Hippocampal formation (tissue), 2 donors: Measurements from ENCODE around the gene SLC1A1.
"Not testable (repeated sequence)": the region's sequence is repeated elsewhere in the genome, so short reads cannot be mapped to it uniquely, and the experiment has no call there.

ENCODE experiments used
- DNase-seq, 2 donors: peaks; one replicate each; lab custom pipeline; 2025; lab: John Stamatoyannopoulos, UW

The SLC1A1 gene

DNA sequence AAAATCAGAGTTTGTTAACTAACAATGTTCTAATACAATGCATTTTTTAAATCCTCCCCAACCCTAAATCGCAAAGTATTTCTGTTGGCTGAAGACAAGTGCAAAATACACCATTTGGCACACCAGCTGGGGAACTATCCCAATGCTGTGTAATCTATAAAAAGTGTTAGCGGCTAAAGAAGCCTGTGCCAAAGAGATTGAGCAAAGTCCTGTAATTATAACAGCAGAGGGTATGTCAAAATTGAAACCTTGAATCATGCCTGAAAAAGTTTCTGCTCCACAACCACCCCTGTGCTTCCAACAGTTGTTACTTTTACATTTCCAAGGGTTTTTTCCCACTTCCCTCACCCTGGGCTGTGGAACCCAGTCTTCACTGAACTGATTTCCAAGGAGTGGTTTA lies 88.7 kb downstream of the SLC1A1 start:
- no peak for DNase-seq

DNA sequence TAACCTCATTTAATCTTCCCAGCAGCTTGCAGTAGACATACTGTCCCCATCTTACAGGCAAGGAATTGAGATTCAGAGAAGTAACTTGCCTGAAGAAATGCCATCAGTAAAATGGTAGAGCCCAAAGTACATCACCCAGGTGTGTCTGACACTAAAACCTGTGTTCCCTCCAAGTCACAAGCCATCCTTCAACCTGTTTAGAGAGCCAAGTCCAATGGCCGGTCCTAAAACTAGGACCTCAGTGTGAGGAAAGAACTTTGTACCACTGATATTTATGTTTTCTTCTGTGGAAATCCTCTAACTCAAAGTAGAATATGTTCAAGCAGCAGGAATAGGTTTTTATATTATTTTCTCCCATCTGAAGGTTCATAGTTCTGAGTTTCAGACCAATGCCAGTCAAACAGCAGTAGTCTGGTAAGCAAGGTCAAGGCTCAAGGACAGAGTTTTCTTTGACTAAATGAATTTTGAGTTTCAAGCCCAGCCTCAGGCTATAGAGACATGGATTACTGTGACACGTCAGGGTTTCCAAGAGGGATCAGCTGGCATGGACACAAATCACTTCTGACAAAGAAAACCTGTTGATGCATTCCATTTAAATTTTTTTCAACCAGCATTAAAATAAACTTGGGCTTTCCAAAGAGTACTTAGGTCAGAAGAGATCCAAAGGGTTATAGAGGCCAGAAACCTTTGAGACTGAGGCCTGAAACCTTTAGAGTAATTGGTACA lies 90.9 kb downstream of the SLC1A1 start:
- DNase-seq = no peak

- no peak for DNase-seq
Observed at GRCh38 chr9:4581861-4582565, 91.7 kb downstream of the SLC1A1 start.

DNA sequence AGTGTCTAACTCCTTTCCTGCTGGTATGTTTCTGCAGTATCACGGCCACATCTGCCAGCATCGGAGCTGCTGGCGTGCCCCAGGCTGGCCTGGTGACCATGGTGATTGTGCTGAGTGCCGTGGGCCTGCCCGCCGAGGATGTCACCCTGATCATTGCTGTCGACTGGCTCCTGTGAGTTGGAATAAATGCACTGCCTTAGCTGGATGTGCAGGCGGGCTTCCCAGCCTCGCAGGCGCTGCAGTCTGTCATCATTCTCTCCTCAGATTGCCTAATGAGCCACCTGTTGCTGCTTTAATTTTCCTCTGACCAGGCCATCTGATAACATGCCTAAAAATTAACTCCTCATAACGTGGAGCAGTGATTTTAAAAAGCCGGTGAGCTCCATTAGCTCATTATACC lies 92.7 kb downstream of the SLC1A1 start:
- DNase-seq = no peak

DNA sequence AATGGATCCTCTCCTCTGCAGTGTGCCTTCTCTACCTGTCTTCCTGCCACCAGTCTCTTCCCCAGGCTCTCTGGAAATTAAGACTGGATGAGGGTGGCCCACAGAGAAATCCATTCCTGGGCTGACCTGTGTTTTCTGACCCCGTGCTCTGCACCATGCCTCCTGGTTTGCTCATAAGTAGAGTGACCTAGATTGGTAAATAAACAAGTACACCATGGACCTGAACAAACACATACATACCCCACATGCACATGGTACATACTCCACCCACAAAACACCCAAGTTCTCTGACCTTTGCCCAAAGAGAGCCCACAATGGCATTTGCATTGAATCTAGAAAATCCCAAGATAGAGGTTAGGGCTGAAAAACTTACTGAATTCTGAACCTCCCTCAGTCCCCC lies 94.4 kb downstream of the SLC1A1 start:
- no peak for DNase-seq

- no peak for DNase-seq
Observed at GRCh38 chr9:4585135-4585534, 94.9 kb downstream of the SLC1A1 start.

- no peak for DNase-seq
Observed at GRCh38 chr9:4588721-4589120, 98.5 kb downstream of the SLC1A1 start.

- DNase-seq = no peak
Observed at GRCh38 chr9:4590430-4591122, 100.3 kb downstream of the SLC1A1 start.

DNA sequence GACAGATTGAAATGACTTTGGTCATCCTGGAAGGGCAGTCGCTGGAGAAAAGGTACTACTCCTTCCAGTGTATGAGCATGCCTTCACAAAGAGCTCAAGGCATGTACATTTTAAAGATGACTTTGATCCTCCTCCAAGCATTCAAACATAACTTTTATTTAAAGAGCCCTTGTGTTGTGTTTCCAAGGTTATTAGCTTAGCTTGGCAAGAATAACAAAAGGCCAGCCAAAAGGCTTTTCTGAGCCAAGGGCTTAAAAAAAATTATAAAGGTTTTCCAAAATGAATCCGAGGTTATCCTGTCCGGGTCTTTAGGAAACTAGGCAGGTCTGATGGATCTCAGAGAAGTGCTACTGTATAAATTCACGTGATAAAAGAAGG lies 100.8 kb downstream of the SLC1A1 start:
- DNase-seq = no peak

- DNase-seq = no peak
Observed at GRCh38 chr9:4592295-4592694, 102.0 kb downstream of the SLC1A1 start.

- no peak for DNase-seq
Observed at GRCh38 chr9:4592886-4593285, 102.6 kb downstream of the SLC1A1 start.

GRCh38 chr9:4594545-4594944 lies 104.3 kb downstream of the SLC1A1 start:
- no peak for DNase-seq

GRCh38 chr9:4594994-4595393 lies 104.7 kb downstream of the SLC1A1 start:
- DNase-seq = no peak

- no peak for DNase-seq
Observed at GRCh38 chr9:4596165-4596922, 106.1 kb downstream of the SLC1A1 start.

- DNase-seq = no peak
Observed at GRCh38 chr9:4600368-4600767, 110.1 kb downstream of the SLC1A1 start.

DNA sequence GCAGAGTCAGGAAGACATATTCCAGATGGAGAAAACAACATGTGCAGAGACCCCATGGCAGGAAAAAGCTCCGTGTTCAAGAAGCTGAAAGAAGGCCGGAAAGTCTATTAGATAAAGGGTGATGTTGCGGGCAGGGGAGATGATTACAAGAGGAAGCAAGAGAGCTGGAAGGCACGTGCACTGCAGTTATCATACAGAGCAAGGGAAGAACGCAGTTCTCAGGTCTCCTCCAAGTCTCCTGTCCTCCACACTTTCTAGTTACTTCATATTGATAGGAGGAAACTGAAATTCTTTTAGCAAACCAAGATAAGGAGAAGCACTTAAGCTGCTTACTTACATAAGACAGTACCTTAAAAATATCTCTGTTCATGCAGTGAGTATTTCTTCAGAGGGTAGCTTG lies 113.6 kb downstream of the SLC1A1 start:
- DNase-seq = no peak

DNA sequence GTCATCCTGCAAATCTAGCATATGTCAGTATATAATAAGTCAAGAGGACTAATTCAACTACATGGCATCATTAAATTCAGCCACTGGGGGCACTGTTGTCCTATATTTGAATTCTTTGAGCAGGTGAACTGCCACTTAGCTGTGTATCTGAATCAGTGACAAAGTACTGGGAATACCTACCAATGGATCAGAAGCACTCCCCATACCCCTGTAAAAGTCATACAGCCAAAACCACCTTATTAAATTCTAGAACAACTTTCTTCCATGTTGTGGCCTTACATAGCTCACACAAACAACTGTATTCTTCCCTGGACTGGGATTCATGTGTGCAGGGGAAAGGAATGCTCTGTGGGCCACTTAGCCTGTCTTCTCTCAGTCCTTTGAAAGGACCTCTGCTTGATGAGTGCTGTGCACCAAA lies 114.4 kb downstream of the SLC1A1 start:
- peak; percentile 23 to 31 for DNase-seq

DNA sequence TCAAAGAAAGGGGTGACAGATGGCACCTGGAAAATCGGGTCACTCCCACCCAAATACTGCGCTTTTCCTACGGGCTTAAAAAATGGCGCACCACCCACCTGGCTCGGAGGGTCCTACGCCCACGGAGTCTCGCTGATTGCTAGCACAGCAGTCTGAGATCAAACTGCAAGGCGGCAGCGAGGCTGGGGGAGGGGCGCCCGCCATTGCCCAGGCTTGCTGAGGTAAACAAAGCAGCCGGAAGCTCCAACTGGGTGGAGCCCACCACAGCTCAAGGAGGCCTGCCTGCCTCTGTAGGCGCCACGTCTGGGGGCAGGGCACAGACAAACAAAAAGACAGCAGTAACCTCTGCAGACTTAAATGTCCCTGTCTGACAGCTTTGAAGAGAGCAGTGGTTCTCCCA lies 115.8 kb downstream of the SLC1A1 start:
- not testable (repeated sequence) for DNase-seq

DNA sequence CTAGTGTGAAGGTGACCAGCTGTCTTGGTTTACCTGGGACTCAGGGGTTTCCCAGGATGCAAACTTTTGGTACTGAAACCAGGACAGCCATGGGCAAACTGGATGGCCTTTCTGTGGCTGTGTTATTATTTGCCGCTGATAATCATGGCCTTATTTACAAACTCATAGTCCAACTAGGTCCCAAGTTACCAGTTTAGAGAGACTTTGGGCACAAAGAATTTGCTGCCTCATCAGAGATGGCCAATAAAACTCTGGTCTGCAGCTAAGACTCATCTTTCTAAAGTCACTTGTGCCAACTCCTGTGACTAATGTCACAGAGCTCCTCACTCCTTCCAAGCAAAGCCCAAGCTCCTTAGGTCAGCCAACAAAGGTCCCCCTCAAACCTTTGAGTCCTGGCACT lies 124.4 kb downstream of the SLC1A1 start:
- DNase-seq = no peak

DNA sequence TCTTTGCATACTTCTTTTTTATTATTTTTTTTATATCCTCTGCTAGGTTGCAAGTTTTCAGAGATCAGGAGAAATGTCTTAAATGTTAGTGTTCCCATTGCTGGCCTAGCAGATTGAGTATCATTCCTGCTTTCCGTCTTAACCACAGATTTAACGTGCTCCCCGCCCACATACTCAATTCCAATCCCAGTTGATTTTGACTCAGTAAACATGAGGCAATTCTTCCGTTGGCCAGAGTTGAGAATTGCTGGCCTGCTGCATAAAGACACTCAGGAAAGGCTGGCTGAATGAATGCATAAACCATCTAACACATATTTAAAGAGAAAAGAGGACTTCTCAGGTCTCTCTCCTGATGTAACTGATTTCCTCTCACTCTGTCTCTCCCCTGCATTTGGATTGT lies 125.0 kb downstream of the SLC1A1 start:
- DNase-seq = no peak

DNA sequence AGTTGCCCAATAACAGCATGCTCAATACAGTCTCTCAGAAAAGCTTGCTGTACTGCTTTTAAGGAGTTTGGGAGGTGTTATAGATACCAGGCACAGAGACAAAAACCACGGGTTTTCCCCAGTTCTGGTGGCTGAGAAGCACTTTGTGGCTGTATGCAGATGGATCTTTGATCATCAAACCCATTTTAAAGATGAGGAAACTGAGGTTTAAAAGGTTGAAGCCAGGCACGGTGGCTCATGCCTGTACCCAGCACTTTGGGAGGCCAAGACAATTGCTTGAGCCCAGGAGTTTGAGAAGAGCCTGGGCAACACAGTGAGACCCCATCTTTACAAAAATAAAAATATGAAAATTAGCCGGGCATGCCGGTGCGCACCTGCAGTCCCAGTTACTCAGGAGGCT lies 125.5 kb downstream of the SLC1A1 start:
- DNase-seq = no peak

GRCh38 chr9:4617752-4618151 lies 127.5 kb downstream of the SLC1A1 start:
- no peak for DNase-seq
